ENCODE measurements around the gene ARFGAP3.

DNA sequence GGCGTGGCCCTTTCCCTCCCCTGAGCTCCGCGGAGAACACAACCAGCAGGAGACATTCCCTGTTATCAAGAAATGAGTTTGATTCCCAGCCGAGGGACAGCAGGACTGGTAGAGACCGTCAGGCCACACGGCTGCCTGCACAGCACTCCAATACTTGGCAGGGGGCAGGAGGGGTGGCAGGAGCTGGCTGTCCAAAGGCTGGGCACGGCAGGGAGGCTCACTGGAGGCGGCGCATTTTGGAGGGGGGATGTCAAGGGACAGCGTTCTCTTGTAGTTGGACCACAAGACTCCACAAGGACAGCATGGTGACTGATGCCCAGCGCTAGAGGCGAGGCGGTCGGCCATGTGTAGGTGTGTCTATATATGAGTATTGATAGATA lies 69.7 kb downstream of the ARFGAP3 start:
- TF ChIP-seq, protein P1, sequence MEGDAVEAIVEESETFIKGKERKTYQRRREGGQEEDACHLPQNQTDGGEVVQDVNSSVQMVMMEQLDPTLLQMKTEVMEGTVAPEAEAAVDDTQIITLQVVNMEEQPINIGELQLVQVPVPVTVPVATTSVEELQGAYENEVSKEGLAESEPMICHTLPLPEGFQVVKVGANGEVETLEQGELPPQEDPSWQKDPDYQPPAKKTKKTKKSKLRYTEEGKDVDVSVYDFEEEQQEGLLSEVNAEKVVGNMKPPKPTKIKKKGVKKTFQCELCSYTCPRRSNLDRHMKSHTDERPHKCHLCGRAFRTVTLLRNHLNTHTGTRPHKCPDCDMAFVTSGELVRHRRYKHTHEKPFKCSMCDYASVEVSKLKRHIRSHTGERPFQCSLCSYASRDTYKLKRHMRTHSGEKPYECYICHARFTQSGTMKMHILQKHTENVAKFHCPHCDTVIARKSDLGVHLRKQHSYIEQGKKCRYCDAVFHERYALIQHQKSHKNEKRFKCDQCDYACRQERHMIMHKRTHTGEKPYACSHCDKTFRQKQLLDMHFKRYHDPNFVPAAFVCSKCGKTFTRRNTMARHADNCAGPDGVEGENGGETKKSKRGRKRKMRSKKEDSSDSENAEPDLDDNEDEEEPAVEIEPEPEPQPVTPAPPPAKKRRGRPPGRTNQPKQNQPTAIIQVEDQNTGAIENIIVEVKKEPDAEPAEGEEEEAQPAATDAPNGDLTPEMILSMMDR (IDR thresholded peaks at IDR 0.05) = no peak
- no peak for TF ChIP-seq POLR2AphosphoS5 (IDR thresholded peaks at IDR 0.05)
- TF ChIP-seq EP300 (IDR thresholded peaks at IDR 0.05) = no peak

Measured in sigmoid colon (tissue), 4 donors.